Umbilical cord (tissue), 2 donors: Measurements from ENCODE around the gene PTPRCAP. TPM values are rescaled to one million over a fixed set of nuclear protein-coding genes. Genes with fewer than 3 reads are reported as not detected.
"Not testable (repeated sequence)": the region's sequence is repeated elsewhere in the genome, so short reads cannot be mapped to it uniquely, and the experiment has no call there.

Source experiments
- DNase-seq: peaks from one replicate; pipeline ENCODE4 v3.0.0-alpha.2; 2015; ENCODE audit warnings: low spot score
- total RNA-seq: library from RNA; depleted of rRNA; stranded (reverse); fragments of >200 nt; gene quantifications from one replicate; pipeline ENCODE4 v1.2.3, GENCODE V29; 2014; ENCODE audit warnings: low replicate concordance; ENCODE audit not compliant: insufficient read depth

PTPRCAP gene
- 9.9 TPM for total RNA-seq

DNA sequence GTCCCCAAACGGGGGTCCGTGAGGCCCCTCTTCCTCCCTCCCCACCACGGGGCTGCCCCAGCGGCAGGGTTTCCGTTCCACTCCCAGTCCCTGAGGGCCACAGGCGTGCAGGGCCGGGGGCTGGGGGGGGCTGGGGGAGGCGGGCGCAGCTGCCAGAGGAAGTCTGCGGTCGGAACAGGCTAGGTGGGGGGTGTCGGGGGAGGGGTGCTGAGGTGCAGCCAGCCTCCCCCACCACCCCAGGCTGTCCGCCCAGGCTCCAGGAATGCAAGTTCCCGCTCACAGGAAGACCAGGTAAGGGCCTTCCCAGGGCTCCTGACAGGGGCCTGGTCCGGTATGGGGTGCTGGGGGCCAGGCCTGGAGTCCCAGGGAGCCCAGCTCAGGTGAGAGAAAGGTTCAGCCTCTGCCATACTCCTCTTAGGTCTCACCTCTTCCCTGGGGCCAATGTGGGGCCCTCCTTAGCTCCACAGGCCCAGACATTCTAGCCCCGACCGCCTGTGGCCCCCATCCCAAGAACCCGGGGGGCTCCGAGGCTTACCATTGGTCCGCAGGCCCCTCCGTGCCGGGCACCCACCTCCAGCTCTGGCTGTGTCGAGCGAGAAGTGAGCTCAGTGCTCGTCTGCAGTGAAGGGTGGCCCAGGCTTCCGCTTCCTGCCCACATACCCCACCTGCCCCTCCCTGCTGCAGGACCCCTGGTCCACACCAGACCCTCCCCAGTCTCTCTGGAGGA is at the start of gene PTPRCAP:
TSS of gene PTPRCAP (minus strand) at position 601 of the 727 bp plus-strand sequence. CDS start at position 538, 63 bp downstream.
- no peak for DNase-seq

- no peak for DNase-seq
Observed at GRCh38 chr11:67486481-67487195, 49.2 kb upstream of the PTPRCAP start.

- not testable (repeated sequence) for DNase-seq
Observed at GRCh38 chr11:67485873-67486361, 48.4 kb upstream of the PTPRCAP start.

- no peak for DNase-seq
Observed at GRCh38 chr11:67484847-67485311, 47.4 kb upstream of the PTPRCAP start.

DNA sequence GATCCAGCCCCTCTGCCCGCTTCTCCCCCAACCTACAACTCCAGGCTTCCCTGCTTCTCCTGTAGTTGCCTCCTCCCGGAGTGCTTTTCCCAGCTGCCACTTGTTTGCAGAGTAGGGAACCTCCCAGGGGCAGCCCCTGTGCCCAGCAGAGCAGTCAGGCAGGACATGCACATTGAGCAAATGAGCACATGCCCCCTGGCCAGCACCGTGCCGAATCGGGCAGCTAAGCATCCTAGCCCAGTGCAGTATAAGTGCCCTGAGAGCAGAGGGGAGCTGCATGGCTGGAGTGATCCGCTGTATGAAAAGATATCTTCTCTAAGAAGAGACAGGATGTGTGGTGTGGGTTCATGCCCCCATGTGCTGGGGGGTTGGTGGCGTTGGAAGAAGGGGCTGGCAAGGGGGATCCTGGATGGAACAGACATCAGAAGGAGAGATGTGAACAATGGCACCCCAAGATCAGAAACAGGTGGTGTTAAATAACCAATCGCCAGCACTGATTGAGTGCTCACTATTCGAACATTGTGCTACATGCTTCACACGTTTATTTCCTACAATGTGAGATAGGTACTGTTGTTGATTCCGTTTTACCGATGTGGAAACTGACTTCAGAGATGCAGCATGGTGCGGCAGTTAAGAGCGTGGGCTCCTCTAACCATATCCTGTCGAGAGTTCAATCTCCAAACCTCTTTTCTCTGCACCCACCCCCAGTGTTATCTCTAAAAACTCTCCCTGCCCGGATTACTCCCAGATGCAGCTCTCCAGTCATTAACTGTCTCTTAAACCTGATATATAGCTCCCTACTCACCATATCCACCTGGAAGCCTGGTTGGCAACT is 46.6 kb upstream of the PTPRCAP start:
- DNase-seq, result no peak

GRCh38 chr11:67482827-67483798 is 45.6 kb upstream of the PTPRCAP start, which contains the start of gene AIP:
TSS of gene AIP (plus strand) at chr11:67483026. CDS start at chr11:67483159, 133 bp downstream.
- DNase-seq, result peak; percentile 100

DNA sequence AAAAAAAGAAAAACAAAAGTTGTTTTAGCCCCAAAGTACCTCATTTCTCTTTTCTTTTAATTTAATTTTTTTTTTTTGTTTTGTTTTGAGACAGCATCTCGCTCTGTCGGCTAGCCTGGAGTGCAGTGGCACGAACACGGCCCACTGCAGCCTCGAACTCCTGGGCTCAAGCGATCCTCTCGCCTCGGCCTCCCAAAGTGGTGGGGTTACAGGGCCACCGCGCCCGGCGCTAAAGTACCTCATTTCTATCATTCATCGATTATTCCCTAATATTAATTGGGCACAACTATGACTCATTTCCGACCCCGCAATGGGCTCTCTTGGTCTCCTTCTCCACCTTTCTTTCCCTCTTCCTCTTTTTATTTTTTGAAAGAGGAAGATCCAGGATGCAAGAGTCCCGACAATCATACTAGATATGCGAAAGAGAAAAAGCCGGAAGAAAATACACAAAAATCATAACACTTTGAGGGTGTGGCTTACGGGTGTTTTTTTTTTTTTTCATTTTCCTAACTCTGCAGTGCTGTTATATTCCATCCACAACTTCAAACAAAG is 44.9 kb upstream of the PTPRCAP start:
- no peak for DNase-seq

DNA sequence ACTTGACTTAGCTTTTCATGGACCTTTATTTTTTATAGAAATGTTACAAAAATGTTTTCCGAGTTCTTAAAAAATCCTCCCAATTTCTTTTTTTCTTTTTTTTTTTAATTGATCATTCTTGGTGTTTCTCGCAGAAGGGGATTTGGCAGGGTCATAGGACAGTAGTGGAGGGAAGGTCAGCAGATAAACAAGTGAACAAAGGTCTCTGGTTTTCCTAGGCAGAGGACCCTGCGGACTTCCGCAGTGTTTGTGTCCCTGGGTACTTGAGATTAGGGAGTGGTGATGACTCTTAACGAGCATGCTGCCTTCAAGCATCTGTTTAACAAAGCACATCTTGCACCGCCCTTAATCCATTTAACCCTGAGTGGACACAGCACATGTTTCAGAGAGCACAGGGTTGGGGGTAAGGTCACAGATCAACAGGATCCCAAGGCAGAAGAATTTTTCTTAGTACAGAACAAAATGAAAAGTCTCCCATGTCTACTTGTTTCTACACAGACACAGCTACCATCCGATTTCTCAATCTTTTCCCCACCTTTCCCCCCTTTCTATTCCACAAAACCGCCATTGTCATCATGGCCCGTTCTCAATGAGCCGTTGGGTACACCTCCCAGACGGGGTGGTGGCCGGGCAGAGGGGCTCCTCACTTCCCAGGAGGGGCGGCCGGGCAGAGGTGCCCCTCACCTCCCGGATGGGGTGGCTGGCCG is 40.0 kb upstream of the PTPRCAP start:
- DNase-seq, result not testable (repeated sequence)

GRCh38 chr11:67476692-67477091 is 39.2 kb upstream of the PTPRCAP start:
- not testable (repeated sequence) for DNase-seq

DNA sequence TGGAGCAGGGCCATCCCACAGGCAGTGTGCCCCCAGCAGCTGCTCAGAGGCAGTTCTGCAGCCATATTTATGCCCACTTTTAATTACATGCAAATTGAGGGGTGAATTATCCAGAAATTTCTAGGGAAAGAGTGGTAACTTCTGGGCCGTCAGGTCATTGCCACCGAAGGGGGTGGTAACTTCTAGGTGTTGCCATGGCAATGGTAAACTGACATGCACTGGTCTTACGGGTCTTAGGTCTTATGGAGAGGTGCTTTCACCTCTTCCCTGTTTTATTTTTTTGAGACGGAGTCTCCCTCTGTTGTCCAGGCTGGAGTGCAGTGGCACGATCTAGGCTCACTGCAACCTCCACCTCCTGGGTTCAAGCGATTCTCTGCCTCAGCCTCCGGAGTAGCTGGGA is 35.4 kb upstream of the PTPRCAP start:
- no peak for DNase-seq

GRCh38 chr11:67470337-67471002 is 33.0 kb upstream of the PTPRCAP start:
- DNase-seq, result no peak

DNA sequence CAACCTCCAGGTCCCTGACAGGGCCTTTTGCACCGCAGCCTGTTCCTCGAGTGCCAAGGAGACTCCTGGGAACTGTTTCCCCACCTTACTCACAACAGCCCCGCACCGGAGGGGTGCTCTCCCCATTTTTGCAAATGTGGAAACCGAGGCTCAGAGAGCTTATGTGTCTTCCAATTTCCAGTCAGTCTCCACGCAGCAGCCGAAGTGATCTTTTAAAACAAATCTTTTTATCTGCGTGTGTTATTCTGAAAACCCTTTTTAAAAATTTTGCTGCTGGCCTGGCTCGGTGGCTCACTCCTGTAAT is 32.0 kb upstream of the PTPRCAP start:
- DNase-seq, result no peak

DNA sequence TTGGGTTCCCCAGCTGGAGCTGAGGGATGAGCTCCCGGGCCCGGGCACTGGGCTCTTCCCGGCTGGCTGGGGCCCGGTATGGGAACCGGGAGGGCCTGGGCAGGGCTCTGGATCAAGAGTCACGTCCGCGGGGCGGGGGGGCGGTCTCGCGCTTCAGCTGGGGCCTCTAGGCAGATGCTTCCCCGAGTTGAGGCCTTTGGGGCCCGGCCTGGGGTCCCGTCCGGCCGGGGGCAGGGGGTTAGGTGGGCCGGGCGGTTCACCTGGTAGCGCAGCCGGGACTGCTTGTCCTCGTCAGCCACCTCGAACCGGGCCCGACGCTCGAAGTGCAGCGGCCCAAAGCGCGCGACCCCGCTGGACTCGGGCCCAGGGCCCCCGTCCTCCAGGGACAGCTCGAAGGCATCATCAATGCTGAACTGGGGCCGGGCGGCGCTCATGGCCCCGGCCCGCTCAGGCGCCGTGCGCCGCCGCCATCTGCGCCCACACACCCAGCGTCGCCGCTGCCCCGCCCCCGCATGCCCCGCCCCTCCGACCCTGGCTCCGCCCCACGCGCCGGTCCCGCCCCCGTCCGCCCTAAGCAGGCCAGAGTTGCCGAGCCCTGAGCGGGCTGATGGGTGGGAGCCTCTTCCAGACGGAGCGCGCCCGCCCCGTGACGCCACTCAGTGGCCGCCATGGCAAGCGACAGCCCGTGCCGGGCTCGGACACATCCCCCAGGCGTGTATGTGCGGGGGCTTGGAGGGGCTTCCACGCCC is 31.5 kb upstream of the PTPRCAP start, which contains the start of gene TMEM134:
TSS of gene TMEM134 (minus strand) at position 493 of the 749 bp plus-strand sequence. CDS start at position 434, 59 bp downstream.
- DNase-seq, result peak; percentile 93

DNA sequence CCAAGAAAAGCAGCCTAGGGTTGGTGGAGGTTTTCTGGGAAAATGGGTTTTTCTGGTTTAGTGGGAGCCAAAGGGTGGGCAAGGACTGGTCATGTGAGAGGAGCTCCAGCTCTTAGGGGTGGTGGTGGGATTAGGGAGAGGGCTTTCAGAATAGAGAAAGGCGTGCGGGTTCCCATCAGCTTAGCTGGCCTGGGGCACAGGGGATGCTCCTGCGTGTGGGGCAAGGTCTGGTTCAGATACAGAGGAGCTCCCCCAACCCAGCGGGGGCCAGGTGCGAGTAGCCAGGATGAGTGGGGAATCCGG is 30.9 kb upstream of the PTPRCAP start:
- no peak for DNase-seq

DNA sequence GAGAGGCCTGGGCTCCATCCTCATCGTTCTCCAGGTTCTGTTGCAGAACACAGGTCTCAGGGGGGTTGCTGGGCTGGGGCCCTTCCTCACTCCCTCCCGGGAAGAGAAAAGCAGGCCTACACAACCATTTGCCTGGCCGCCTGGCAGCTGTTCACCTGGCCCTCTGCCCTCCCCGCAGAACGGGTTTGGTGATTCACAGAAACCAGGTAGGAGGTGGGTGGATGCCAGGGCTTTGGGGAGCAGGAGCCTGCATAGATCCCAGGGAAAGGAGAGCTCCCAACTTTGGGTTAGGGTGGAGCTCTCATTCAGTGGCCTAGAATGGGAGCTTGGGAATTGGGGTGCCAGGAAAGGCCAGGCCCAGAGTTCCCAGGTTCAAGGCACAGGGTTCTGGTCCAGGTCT is 30.6 kb upstream of the PTPRCAP start:
- no peak for DNase-seq

GRCh38 chr11:67466962-67467771 is 29.7 kb upstream of the PTPRCAP start:
- DNase-seq, result no peak

DNA sequence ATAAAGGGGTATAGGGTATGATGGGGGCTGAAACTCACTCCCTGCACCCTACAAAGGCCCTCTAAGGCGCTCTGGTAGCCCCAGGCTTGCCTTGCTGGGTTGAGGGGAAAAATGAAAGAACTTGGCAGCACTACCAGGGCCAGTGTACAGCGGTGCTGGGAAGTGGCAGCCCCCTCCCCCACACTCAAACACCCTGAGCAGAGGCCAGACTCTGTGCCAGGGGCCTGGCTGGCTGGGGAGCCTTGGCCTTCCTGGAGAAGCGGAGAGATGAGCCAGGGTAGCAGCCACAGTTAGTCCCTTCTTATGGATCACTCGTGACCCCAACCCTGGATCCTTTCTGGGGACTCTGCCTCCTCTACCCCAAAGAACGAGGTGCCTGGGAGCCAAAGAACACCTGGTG is 28.9 kb upstream of the PTPRCAP start:
- DNase-seq, result no peak

DNA sequence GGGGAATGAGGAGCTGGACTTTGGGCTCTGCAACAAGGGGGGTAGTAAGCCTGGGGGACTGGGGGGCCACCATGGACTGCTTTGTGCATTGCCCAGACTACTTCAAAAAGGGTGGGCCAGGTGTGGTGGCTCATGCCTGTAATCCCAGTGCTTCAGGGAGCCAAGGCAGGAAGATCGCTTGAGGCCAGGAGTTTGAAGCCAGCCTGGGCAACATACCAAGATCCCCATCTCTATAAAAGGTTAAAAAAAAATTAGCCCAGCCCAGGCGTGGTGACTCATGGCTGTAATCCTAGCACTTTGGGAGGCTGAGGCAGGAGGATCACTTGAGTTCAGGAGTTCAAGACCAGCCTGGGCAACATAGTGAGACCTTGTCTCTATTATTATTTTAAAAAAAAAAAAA is 28.0 kb upstream of the PTPRCAP start:
- not testable (repeated sequence) for DNase-seq
